ENCODE results near the gene TMEM63A. TPM values are rescaled to one million over a fixed set of nuclear protein-coding genes. Genes with fewer than 3 reads are reported as not detected.

Gene TMEM63A
- total RNA-seq, 3 donors from 2014 or later: 69.6 to 88.0 (median 80.6) TPM

- H3K27ac ChIP-seq: no peak overlapping the region
- DNase-seq (ENCODE audit: low spot score in 2 of 2): no peak
- peaks cover 4% of the 10 kb centered on the region for H3K36me3 ChIP-seq
- TF ChIP-seq, protein P1, sequence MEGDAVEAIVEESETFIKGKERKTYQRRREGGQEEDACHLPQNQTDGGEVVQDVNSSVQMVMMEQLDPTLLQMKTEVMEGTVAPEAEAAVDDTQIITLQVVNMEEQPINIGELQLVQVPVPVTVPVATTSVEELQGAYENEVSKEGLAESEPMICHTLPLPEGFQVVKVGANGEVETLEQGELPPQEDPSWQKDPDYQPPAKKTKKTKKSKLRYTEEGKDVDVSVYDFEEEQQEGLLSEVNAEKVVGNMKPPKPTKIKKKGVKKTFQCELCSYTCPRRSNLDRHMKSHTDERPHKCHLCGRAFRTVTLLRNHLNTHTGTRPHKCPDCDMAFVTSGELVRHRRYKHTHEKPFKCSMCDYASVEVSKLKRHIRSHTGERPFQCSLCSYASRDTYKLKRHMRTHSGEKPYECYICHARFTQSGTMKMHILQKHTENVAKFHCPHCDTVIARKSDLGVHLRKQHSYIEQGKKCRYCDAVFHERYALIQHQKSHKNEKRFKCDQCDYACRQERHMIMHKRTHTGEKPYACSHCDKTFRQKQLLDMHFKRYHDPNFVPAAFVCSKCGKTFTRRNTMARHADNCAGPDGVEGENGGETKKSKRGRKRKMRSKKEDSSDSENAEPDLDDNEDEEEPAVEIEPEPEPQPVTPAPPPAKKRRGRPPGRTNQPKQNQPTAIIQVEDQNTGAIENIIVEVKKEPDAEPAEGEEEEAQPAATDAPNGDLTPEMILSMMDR (IDR thresholded peaks at IDR 0.05): no peak
- TF ChIP-seq POLR2A (IDR thresholded peaks at IDR 0.05): no peak
- no peak for TF ChIP-seq POLR2AphosphoS5 (IDR thresholded peaks at IDR 0.05)
- no peak overlapping the region for H3K4me3 ChIP-seq
- intact Hi-C loops (cut with DNase I; ENCODE audit: low total_unique reads): no loop called here
- H3K4me1 ChIP-seq: no peaks in the 10 kb centered on the region
- no peaks in the 10 kb centered on the region for H3K27me3 ChIP-seq
- no peaks in the 10 kb centered on the region for H3K9me3 ChIP-seq
Measured at GRCh38 chr1:225860876-225861441, 21.2 kb downstream of the TMEM63A start.

DNA sequence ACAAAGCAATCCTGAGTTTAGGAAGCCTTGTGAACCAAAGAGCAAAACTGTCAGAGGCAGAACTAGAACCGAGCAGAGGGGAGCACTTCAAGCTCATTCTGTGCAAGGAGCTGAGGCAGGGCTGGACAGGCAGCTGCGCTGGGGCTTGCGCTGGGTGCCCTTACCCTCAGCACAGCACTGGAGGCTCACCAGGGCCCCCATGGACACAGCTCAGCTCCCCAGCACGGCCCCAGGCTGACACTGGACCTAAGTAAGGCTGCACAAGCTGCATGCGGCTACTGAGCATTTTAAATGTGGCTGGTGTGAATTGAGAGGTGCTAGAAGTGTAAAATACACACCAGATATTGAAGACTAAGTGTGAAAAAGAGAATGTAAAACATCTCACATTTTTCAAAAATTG lies 22.1 kb downstream of the TMEM63A start:
- Histone ChIP-seq H3K9me3 (no peaks in the 10 kb centered on the region), H3K27me3 (no peaks in the 10 kb centered on the region), H3K36me3 (peaks cover 4% of the 10 kb centered on the region), H3K4me1 (no peaks in the 10 kb centered on the region), H3K4me3 (no peak overlapping the region), H3K27ac (no peak overlapping the region)
- intact Hi-C loops (cut with DNase I; ENCODE audit: low total_unique reads): no loop called here
- TF ChIP-seq, protein P1 (IDR thresholded peaks at IDR 0.05): no peak
- TF ChIP-seq POLR2AphosphoS5 (IDR thresholded peaks at IDR 0.05) (no peak), POLR2A (IDR thresholded peaks at IDR 0.05) (no peak)
- DNase-seq (ENCODE audit: low spot score in 2 of 2): no peak

DNA sequence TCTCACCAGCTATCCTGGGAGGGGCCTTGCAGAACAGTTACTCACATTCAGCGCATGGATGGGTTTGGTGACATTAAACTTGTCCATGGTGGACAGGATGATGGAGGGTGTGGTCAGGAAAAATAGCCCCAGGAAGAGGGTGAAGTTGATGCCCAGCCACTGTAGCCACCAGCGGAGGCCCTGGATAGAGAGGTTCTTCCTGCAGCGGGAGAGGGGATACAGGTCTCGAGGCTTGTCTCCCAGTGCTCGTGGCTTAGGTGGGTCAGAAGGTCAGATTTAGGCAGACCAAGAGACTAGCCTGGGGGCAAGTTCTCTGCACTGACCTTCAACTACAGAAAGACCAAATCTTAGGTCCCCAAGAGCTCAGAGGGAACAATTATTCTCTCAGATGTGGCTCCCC lies 23.0 kb downstream of the TMEM63A start:
- intact Hi-C loops (cut with DNase I; ENCODE audit: low total_unique reads): no loop called here
- H3K36me3 ChIP-seq: no peaks in the 10 kb centered on the region
- no peak overlapping the region for H3K27ac ChIP-seq
- H3K9me3 ChIP-seq: no peaks in the 10 kb centered on the region
- DNase-seq (ENCODE audit: low spot score in 2 of 2): no peak
- no peaks in the 10 kb centered on the region for H3K4me1 ChIP-seq
- no peak for TF ChIP-seq POLR2AphosphoS5 (IDR thresholded peaks at IDR 0.05)
- TF ChIP-seq POLR2A (IDR thresholded peaks at IDR 0.05): no peak
- TF ChIP-seq, protein P1 (IDR thresholded peaks at IDR 0.05): no peak
- H3K27me3 ChIP-seq: no peaks in the 10 kb centered on the region
- no peak overlapping the region for H3K4me3 ChIP-seq

- intact Hi-C loops (cut with DNase I; ENCODE audit: low total_unique reads): loop anchor here (2.0 kb wide), 1 partner anchor 64 kb away; no protein-coding TSS in a partner anchor
- H3K27ac ChIP-seq: no peak overlapping the region
- no peaks in the 10 kb centered on the region for H3K4me1 ChIP-seq
- no peaks in the 10 kb centered on the region for H3K9me3 ChIP-seq
- no peaks in the 10 kb centered on the region for H3K27me3 ChIP-seq
- TF ChIP-seq, protein P1 (IDR thresholded peaks at IDR 0.05): no peak
- TF ChIP-seq POLR2A (IDR thresholded peaks at IDR 0.05) (no peak), POLR2AphosphoS5 (IDR thresholded peaks at IDR 0.05) (no peak)
- no peak overlapping the region for H3K4me3 ChIP-seq
- no peak for DNase-seq (ENCODE audit: low spot score in 2 of 2)
- H3K36me3 ChIP-seq: no peaks in the 10 kb centered on the region
Measured at GRCh38 chr1:225857256-225857655, 24.9 kb downstream of the TMEM63A start.

GRCh38 chr1:225855503-225856300 lies 26.5 kb downstream of the TMEM63A start:
- no peaks in the 10 kb centered on the region for H3K27me3 ChIP-seq
- TF ChIP-seq, protein P1 (IDR thresholded peaks at IDR 0.05): no peak
- TF ChIP-seq POLR2A (IDR thresholded peaks at IDR 0.05) (no peak), POLR2AphosphoS5 (IDR thresholded peaks at IDR 0.05) (no peak)
- H3K4me3 ChIP-seq: no peak overlapping the region
- intact Hi-C loops (cut with DNase I; ENCODE audit: low total_unique reads): loop anchor here (2.0 kb wide), 1 partner anchor 63 kb away; no protein-coding TSS in a partner anchor
- no peak overlapping the region for H3K27ac ChIP-seq
- no peak for DNase-seq (ENCODE audit: low spot score in 2 of 2)
- no peaks in the 10 kb centered on the region for H3K4me1 ChIP-seq
- H3K9me3 ChIP-seq: no peaks in the 10 kb centered on the region
- H3K36me3 ChIP-seq: no peaks in the 10 kb centered on the region

Measured in breast epithelium (tissue), 4 donors.